Spleen (tissue), 7 donors: ENCODE data around the gene ZNF418.
"Not testable (repeated sequence)": the region's sequence is repeated elsewhere in the genome, so short reads cannot be mapped to it uniquely, and the experiment has no call there.

Source experiments
- POLR2A ChIP-seq, 3 donors: fragments of 450-650 bp; IDR thresholded peaks; one replicate each; pipeline ENCODE4 v1.5.1; 2017; ENCODE audit warnings: antibody characterized with exemption in 3 of 3, mild to moderate bottlenecking in 1 of 3
- POLR2AphosphoS5 ChIP-seq, 3 donors: sonication (generic); formaldehyde crosslinking; IDR thresholded peaks; one replicate each; pipeline ENCODE4 v1.5.1; 2017; ENCODE audit warnings: antibody characterized with exemption in 3 of 3
- TF ChIP-seq, protein P1 (sequence below), 11 experiments: fragments of 200-600 bp in 7 of 11; fragments of 450-650 bp in 4 of 11; sonication (generic) in 4 of 11; IDR thresholded peaks in 8 of 11; conservative IDR thresholded peaks in 3 of 11; 1 replicate in 7 of 11; 2 replicates in 4 of 11; pipeline versions ENCODE4 v1.4.0 to v1.8.0; 2016 to 2021; ENCODE audit warnings: antibody characterized with exemption in 11 of 11, inconsistent platforms in 4 of 11, mild to moderate bottlenecking in 1 of 11
- donor health status: DM: no; HTN: no; CAD: no; lungs with moderate emphysema.
- donor health status: DM: no; HTN: no; CAD: no.
- donor health status: DM: no; HTN: no; CAD: no.

DNA sequence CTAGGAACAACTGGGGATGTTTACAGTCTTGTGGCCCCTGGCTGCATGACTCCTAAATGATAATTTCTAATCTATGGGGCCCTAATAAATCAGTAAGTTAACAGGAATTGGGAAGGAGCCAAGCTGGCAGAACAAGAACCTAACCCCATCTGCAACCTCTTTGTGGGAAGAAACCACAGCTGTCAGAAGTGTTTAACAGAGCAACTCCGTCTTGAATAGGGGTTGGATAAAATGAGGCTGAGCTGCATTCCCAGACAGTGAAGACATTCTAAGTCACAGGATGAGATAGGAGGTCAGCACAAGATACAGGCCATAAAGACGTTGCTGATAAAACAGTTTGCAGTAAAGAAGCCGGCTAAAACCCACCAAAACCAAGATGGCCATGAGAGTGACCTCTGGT, 44.5 kb downstream of the ZNF418 start:
- TF ChIP-seq, protein P1, sequence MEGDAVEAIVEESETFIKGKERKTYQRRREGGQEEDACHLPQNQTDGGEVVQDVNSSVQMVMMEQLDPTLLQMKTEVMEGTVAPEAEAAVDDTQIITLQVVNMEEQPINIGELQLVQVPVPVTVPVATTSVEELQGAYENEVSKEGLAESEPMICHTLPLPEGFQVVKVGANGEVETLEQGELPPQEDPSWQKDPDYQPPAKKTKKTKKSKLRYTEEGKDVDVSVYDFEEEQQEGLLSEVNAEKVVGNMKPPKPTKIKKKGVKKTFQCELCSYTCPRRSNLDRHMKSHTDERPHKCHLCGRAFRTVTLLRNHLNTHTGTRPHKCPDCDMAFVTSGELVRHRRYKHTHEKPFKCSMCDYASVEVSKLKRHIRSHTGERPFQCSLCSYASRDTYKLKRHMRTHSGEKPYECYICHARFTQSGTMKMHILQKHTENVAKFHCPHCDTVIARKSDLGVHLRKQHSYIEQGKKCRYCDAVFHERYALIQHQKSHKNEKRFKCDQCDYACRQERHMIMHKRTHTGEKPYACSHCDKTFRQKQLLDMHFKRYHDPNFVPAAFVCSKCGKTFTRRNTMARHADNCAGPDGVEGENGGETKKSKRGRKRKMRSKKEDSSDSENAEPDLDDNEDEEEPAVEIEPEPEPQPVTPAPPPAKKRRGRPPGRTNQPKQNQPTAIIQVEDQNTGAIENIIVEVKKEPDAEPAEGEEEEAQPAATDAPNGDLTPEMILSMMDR (IDR thresholded peaks at IDR 0.05 in 8 of 11, conservative IDR thresholded peaks at IDR 0.05 in 3 of 11) = not testable (repeated sequence)
- TF ChIP-seq POLR2A, POLR2AphosphoS5 (IDR thresholded peaks at IDR 0.05): not testable (repeated sequence)
